ENCODE data around the gene NCOA3. TPM values are rescaled to one million over a fixed set of nuclear protein-coding genes. Genes with fewer than 3 reads are reported as not detected.

Gene NCOA3
- total and polyA plus RNA-seq, 10 of the 15 experiments (the other 5 are each of a cell fraction or from before 2014, with no cell fraction given): 16.9 to 96.2 (median 73.6) TPM

GRCh38 chr20:47700327-47700726, 198.6 kb downstream of the NCOA3 start (continued):
- TF ChIP-seq, protein P1, sequence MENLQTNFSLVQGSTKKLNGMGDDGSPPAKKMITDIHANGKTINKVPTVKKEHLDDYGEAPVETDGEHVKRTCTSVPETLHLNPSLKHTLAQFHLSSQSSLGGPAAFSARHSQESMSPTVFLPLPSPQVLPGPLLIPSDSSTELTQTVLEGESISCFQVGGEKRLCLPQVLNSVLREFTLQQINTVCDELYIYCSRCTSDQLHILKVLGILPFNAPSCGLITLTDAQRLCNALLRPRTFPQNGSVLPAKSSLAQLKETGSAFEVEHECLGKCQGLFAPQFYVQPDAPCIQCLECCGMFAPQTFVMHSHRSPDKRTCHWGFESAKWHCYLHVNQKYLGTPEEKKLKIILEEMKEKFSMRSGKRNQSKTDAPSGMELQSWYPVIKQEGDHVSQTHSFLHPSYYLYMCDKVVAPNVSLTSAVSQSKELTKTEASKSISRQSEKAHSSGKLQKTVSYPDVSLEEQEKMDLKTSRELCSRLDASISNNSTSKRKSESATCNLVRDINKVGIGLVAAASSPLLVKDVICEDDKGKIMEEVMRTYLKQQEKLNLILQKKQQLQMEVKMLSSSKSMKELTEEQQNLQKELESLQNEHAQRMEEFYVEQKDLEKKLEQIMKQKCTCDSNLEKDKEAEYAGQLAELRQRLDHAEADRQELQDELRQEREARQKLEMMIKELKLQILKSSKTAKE (IDR thresholded peaks at IDR 0.05; ENCODE audit: low read depth, poor library complexity, severe bottlenecking): no peak
- no peak for TF ChIP-seq DPF2 (IDR thresholded peaks at IDR 0.05)
- TF ChIP-seq POLR2A (IDR thresholded peaks at IDR 0.05; ENCODE audit: low read depth, low read length): no peak
- TF ChIP-seq KAT2A (conservative IDR thresholded peaks at IDR 0.05; ENCODE audit: control insufficient read depth, low read depth, low read length): no peak
- TF ChIP-seq RBBP5 (conservative IDR thresholded peaks at IDR 0.05): no peak
- no peak for TF ChIP-seq SMC3 (IDR thresholded peaks at IDR 0.05; ENCODE audit: borderline replicate concordance, low read length)
- TF ChIP-seq STAT1 (conservative IDR thresholded peaks at IDR 0.05): no peak
- no peak for TF ChIP-seq IRF4 (IDR thresholded peaks at IDR 0.05; ENCODE audit: low read depth, low read length)

DNA sequence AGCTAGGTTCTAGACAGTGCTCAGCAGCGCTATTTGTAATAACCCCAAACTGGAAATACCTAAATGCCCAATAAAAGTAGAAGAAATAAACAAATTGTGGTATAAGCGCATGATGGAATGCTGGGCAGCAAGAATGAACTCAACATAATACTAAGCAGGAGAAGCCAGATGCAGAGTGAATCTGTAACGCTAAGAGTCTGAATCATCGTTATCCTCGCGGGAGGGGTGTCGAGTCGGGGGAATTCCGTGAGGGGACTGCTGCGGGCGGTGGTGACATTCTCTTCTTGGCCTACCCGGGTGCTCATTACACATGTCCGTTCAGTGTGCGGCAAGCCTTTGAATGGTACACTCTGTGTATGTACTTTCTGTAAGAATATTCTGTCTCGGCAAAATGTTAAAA, 199.9 kb downstream of the NCOA3 start:
- no peaks in the 10 kb centered on the region for H3K36me3 ChIP-seq (ENCODE audit: control insufficient read depth in 2 of 2, insufficient read depth in 2 of 2, low read length in 1 of 2)
- RAD21 ChIA-PET (ENCODE audit: unreplicated experiment): no interaction called here
- H3K4me1 ChIP-seq (ENCODE audit: control insufficient read depth, insufficient read depth, low read length): no peaks in the 10 kb centered on the region
- SMC1A ChIA-PET (ENCODE audit: uncharacterized antibody, unreplicated experiment): no interaction called here
- in situ Hi-C loops (cut with MboI): no loop called here
- H3K4me2 ChIP-seq (ENCODE audit: control insufficient read depth, insufficient read depth): no peak overlapping the region
- H3K79me2 ChIP-seq (ENCODE audit: control insufficient read depth, insufficient read depth, low read length): no peaks in the 10 kb centered on the region
- POLR2A ChIA-PET: no interaction called here
- CTCF ChIA-PET: no interaction called here
- no peak overlapping the region for H3K9ac ChIP-seq (ENCODE audit: control insufficient read depth, insufficient read depth, low read length)
- intact Hi-C loops (cut with micrococcal nuclease; ENCODE audit: unreplicated experiment): no loop called here
- no peak overlapping the region for H2AFZ ChIP-seq (ENCODE audit: control insufficient read depth, low read depth, low read length)
- no TSS peak for BruUV-seq (replicated peaks)
- H3K9me3 ChIP-seq (replicated peaks; ENCODE audit: control insufficient read depth, insufficient read depth, low read length): no peaks in the 10 kb centered on the region
- DNase-seq (ENCODE audit: low read depth, low spot score) (no peak), FAIRE-seq (no peak), ATAC-seq (peak; percentile 65)
- no peak overlapping the region for H3K4me3 ChIP-seq
- no peaks in the 10 kb centered on the region for H3K27me3 ChIP-seq (replicated peaks in 1 of 2; ENCODE audit: control insufficient read depth in 2 of 2, insufficient read depth in 2 of 2, low read length in 1 of 2)
- H4K20me1 ChIP-seq (ENCODE audit: control insufficient read depth, insufficient read depth): no peaks in the 10 kb centered on the region
- 9% methylated on average over 15 of the region's 15 CpGs for WGBS (ENCODE audit: insufficient coverage, insufficient replicate concordance, low lambda C conversion rate, missing lambda C conversion rate)
- H3K27ac ChIP-seq (ENCODE audit: control insufficient read depth, insufficient read depth): no peak overlapping the region
- TF ChIP-seq CREB1 (IDR thresholded peaks at IDR 0.05; ENCODE audit: low read depth): no peak
- TF ChIP-seq, protein P2, sequence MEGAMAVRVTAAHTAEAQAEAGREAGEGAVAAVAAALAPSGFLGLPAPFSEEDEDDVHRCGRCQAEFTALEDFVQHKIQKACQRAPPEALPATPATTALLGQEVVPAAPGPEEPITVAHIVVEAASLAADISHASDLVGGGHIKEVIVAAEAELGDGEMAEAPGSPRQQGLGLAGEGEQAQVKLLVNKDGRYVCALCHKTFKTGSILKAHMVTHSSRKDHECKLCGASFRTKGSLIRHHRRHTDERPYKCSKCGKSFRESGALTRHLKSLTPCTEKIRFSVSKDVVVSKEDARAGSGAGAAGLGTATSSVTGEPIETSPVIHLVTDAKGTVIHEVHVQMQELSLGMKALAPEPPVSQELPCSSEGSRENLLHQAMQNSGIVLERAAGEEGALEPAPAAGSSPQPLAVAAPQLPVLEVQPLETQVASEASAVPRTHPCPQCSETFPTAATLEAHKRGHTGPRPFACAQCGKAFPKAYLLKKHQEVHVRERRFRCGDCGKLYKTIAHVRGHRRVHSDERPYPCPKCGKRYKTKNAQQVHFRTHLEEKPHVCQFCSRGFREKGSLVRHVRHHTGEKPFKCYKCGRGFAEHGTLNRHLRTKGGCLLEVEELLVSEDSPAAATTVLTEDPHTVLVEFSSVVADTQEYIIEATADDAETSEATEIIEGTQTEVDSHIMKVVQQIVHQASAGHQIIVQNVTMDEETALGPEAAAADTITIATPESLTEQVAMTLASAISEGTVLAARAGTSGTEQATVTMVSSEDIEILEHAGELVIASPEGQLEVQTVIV (IDR thresholded peaks at IDR 0.05; ENCODE audit: borderline replicate concordance, partially characterized antibody): no peak
- no peak for TF ChIP-seq ZBTB40 (IDR thresholded peaks at IDR 0.05; ENCODE audit: borderline replicate concordance)
- no peak for TF ChIP-seq NRF1 (conservative IDR thresholded peaks at IDR 0.05; ENCODE audit: low read depth, low read length)
- TF ChIP-seq E2F4 (IDR thresholded peaks at IDR 0.05; ENCODE audit: low read depth, low read length): no peak
- TF ChIP-seq SUZ12 (IDR thresholded peaks at IDR 0.05; ENCODE audit: unreplicated experiment): no peak
- TF ChIP-seq RBBP5 (conservative IDR thresholded peaks at IDR 0.05): no peak
- TF ChIP-seq TAF1 (IDR thresholded peaks at IDR 0.05; ENCODE audit: borderline replicate concordance, low read depth, low read length): no peak
- no peak for TF ChIP-seq SREBF2 (IDR thresholded peaks at IDR 0.05; ENCODE audit: low read length)

All from GM12878 (cell line).